Raji (cell line): Measurements from ENCODE around the gene WWTR1.

Source experiments
- POLR2A ChIP-seq: IDR thresholded peaks from 2 replicates; pipeline ENCODE4 v1.6.1; 2011; ENCODE audit warnings: low read depth, low read length, control low read depth; ENCODE audit not compliant: insufficient read depth

WWTR1 gene

GRCh38 chr3:149502438-149502837, 155.4 kb downstream of the WWTR1 start:
- no peak for TF ChIP-seq POLR2A

GRCh38 chr3:149501524-149501923, 156.3 kb downstream of the WWTR1 start:
- no peak for TF ChIP-seq POLR2A

GRCh38 chr3:149497966-149498670, 159.7 kb downstream of the WWTR1 start:
- TF ChIP-seq POLR2A: no peak

- no peak for TF ChIP-seq POLR2A
Observed at GRCh38 chr3:149496891-149497290, 160.9 kb downstream of the WWTR1 start.

- no peak for TF ChIP-seq POLR2A
Observed at GRCh38 chr3:149495581-149496125, 162.2 kb downstream of the WWTR1 start.

- no peak for TF ChIP-seq POLR2A
Observed at GRCh38 chr3:149494759-149495580, 162.9 kb downstream of the WWTR1 start.

GRCh38 chr3:149494022-149494758, 163.6 kb downstream of the WWTR1 start:
- no peak for TF ChIP-seq POLR2A

- no peak for TF ChIP-seq POLR2A
Observed at GRCh38 chr3:149493315-149494021, 164.4 kb downstream of the WWTR1 start.

GRCh38 chr3:149490260-149490971, 167.4 kb downstream of the WWTR1 start:
- TF ChIP-seq POLR2A: no peak

- TF ChIP-seq POLR2A: no peak
Observed at GRCh38 chr3:149489060-149489690, 168.7 kb downstream of the WWTR1 start.

- TF ChIP-seq POLR2A: no peak
Observed at GRCh38 chr3:149487598-149488197, 170.1 kb downstream of the WWTR1 start.

- no peak for TF ChIP-seq POLR2A
Observed at GRCh38 chr3:149486726-149487125, 171.1 kb downstream of the WWTR1 start.

- no peak for TF ChIP-seq POLR2A
Observed at GRCh38 chr3:149481491-149481890, 176.3 kb downstream of the WWTR1 start.
